ENCODE results near the gene GLIS1. TPM values are rescaled to one million over a fixed set of nuclear protein-coding genes. Genes with fewer than 3 reads are reported as not detected.

GLIS1 gene
- total RNA-seq, 1 donor from 2014 or later = 1.2 TPM

DNA sequence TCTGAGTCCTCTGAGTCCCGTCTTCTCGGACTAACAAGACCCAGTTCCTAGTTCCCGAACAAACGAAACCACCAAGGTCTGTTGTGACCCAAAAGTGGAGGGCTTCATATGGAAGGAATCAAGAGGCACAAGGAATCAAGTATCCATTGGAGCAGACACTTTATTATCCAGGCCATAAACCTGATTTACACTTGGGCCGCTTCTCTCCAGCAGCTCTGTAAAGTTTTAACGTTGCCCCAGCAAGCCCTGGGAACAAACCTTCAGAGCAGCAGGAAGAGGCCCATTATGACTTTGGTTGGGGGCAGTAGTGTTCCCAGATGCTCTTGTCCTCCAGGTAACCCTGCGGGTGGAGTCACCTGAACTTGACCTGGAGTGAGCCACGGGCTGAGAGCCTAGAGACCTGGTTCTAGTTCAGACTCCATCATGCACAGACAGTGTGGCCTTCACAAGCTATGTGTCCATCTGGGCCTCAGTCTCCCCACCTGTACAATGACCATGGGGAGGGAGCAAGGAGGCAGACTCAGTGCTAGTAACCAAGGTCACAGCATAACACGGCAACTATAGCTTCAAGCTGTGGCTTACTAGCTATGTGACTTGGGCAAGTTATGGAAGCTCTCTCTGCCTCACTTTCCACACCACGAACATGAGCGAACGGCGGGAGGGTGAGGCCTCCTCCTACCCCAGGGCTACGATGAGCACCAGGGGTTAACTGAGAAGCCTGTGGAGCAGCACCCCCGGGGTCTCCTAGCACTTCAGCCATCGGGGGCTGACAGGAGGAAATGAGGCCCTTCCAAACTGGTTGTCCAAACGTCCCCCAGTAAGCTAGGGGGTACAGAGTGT, 95.7 kb downstream of the GLIS1 start:
- H3K4me3 ChIP-seq = no peak overlapping the region
- peaks cover 6% of the 10 kb centered on the region for H3K4me1 ChIP-seq
- H3K27me3 ChIP-seq = no peaks in the 10 kb centered on the region
- DNase-seq (ENCODE audit: extremely low spot score in 2 of 2) = no peak
- no peaks in the 10 kb centered on the region for H3K9me3 ChIP-seq
- no peak overlapping the region for H3K27ac ChIP-seq
- H3K36me3 ChIP-seq = no peaks in the 10 kb centered on the region
- TF ChIP-seq POLR2A (IDR thresholded peaks at IDR 0.05) (no peak), POLR2AphosphoS5 (IDR thresholded peaks at IDR 0.05; ENCODE audit: insufficient read depth in 1 of 2, low read depth in 1 of 2) (no peak)
- TF ChIP-seq, protein P1, sequence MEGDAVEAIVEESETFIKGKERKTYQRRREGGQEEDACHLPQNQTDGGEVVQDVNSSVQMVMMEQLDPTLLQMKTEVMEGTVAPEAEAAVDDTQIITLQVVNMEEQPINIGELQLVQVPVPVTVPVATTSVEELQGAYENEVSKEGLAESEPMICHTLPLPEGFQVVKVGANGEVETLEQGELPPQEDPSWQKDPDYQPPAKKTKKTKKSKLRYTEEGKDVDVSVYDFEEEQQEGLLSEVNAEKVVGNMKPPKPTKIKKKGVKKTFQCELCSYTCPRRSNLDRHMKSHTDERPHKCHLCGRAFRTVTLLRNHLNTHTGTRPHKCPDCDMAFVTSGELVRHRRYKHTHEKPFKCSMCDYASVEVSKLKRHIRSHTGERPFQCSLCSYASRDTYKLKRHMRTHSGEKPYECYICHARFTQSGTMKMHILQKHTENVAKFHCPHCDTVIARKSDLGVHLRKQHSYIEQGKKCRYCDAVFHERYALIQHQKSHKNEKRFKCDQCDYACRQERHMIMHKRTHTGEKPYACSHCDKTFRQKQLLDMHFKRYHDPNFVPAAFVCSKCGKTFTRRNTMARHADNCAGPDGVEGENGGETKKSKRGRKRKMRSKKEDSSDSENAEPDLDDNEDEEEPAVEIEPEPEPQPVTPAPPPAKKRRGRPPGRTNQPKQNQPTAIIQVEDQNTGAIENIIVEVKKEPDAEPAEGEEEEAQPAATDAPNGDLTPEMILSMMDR (IDR thresholded peaks at IDR 0.05) = no peak
- intact Hi-C loops (cut with DNase I) = no loop called here

DNA sequence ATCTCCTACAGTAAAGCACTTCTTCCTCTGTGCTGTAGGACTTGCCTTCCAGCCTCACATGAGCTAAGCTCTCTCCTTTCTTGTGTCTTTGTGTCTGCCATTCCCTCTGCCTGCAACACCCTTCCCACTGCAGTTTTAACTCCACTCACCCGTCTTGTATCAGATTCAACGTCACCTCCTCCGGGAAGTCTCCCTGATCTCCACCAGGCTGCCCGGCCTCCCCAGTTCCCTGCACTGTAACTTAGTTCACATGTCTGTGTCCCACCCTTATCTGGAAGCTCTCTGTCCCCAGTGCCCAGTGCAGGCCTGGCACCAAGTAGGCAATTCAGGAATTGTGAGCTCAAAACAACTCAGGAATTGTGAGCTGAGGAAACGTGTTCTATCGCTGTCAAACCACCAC, 96.4 kb downstream of the GLIS1 start:
- intact Hi-C loops (cut with DNase I) = no loop called here
- no peak overlapping the region for H3K4me3 ChIP-seq
- no peaks in the 10 kb centered on the region for H3K27me3 ChIP-seq
- DNase-seq (ENCODE audit: extremely low spot score in 2 of 2) = no peak
- no peaks in the 10 kb centered on the region for H3K9me3 ChIP-seq
- peaks cover 6% of the 10 kb centered on the region for H3K4me1 ChIP-seq
- TF ChIP-seq, protein P1 (IDR thresholded peaks at IDR 0.05) = no peak
- H3K36me3 ChIP-seq = no peaks in the 10 kb centered on the region
- H3K27ac ChIP-seq = no peak overlapping the region

DNA sequence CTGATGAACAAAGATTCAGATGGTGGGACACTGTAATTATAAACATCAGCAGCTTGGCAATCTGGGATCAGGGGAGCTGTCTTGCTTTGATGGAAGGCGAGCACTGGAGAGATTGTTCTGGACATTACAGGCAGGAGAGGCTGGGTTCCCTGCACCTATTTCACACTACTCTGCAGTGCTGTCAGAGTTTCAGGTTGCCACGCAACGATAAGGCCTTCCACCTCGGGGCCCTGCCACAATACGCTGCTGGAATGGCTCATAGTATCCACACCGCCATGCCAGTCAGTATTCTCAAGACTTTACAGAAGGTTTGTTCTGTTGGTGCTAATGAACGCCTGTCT, 96.8 kb downstream of the GLIS1 start:
- Histone ChIP-seq H3K27ac (no peak overlapping the region), H3K27me3 (no peaks in the 10 kb centered on the region), H3K4me1 (peaks cover 6% of the 10 kb centered on the region), H3K36me3 (no peaks in the 10 kb centered on the region), H3K9me3 (no peaks in the 10 kb centered on the region), H3K4me3 (no peak overlapping the region)
- TF ChIP-seq, protein P1 (IDR thresholded peaks at IDR 0.05) = no peak
- TF ChIP-seq POLR2AphosphoS5 (IDR thresholded peaks at IDR 0.05; ENCODE audit: insufficient read depth in 1 of 2, low read depth in 1 of 2) (no peak), POLR2A (IDR thresholded peaks at IDR 0.05) (no peak)
- intact Hi-C loops (cut with DNase I) = no loop called here
- no peak for DNase-seq (ENCODE audit: extremely low spot score in 2 of 2)

DNA sequence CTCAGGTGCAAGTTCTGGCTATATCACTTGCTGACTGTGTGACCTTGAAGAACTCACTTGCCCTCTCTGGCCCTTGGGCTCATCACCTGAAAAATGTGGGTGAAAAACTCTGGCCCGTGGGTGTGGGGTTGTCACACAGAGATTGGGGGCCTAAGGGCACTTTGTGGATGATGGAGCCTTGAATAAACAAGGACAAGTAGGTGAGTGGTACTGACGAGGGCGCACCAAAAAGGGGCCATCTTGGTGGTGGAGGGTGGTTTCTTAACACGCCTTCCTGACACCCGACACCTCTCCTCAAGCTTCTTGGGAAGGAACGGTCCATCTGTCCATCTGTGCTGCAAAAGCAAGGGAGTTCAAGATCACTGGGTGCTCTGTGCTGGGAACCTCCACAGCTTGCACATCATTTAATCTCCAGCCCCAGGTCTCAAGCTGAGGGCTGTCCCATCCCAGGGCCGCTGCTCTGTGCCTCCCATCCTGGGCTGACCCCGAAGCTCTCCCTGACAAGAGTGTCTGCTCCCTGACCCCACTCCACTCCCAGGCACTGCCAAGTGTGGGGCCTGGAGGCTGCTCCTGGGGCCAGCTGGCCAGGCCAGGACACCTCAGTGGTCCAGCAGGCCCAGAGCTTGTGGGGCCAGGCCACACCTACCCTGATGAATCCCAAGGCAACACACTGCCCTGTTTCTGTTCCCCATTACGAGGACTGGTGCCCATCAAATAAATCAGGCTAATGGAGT, 97.3 kb downstream of the GLIS1 start:
- TF ChIP-seq POLR2A (IDR thresholded peaks at IDR 0.05) (no peak), POLR2AphosphoS5 (IDR thresholded peaks at IDR 0.05; ENCODE audit: insufficient read depth in 1 of 2, low read depth in 1 of 2) (no peak)
- TF ChIP-seq, protein P1 (IDR thresholded peaks at IDR 0.05) = no peak

DNA sequence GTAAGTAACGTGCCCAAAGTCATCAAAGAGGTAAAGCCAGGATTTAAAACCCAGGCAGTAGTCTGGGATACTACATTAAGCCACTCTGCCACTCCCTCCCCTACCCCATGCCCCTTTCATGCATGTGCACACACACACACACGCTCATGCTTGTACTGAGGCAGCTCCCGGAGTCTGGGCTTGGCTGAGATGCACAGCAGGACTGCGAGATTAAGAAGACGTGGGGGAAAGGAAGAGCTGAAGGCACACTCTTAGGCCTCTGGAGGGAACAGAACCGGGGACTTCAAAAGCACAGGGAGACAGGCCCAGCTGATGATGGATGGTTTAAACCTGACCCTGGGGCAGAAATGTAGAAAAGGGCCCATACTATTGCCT, 98.3 kb downstream of the GLIS1 start:
- no peak overlapping the region for H3K27ac ChIP-seq
- TF ChIP-seq POLR2A (IDR thresholded peaks at IDR 0.05) (no peak), POLR2AphosphoS5 (IDR thresholded peaks at IDR 0.05; ENCODE audit: insufficient read depth in 1 of 2, low read depth in 1 of 2) (no peak)
- TF ChIP-seq, protein P1 (IDR thresholded peaks at IDR 0.05) = no peak
- no peak overlapping the region for H3K4me3 ChIP-seq
- H3K27me3 ChIP-seq = no peaks in the 10 kb centered on the region
- H3K9me3 ChIP-seq = no peaks in the 10 kb centered on the region
- peaks cover 6% of the 10 kb centered on the region for H3K4me1 ChIP-seq
- no peak for DNase-seq (ENCODE audit: extremely low spot score in 2 of 2)
- H3K36me3 ChIP-seq = no peaks in the 10 kb centered on the region
- intact Hi-C loops (cut with DNase I) = no loop called here

More for the DNA sequence above, 97.3 kb downstream of the GLIS1 start:
- no peak overlapping the region for H3K4me3 ChIP-seq
- no peaks in the 10 kb centered on the region for H3K36me3 ChIP-seq
- H3K27me3 ChIP-seq = no peaks in the 10 kb centered on the region
- H3K4me1 ChIP-seq = peaks cover 6% of the 10 kb centered on the region
- DNase-seq (ENCODE audit: extremely low spot score in 2 of 2) = no peak
- H3K9me3 ChIP-seq = no peaks in the 10 kb centered on the region
- H3K27ac ChIP-seq = no peak overlapping the region
- intact Hi-C loops (cut with DNase I) = no loop called here

Data from vagina (tissue), 2 donors.